D721Med (cell line): ENCODE results near the gene STXBP5.

Experiments used
- DNase-seq: peaks from one replicate; pipeline ENCODE4 v3.0.0; 2011; ENCODE audit warnings: low spot score; ENCODE audit not compliant: insufficient read length
- FAIRE-seq: peaks from 2 replicates; lab custom pipeline; 2011; peaks lifted over from hg19 to GRCh38; lab: Jason Lieb, UNC
- TF ChIP-seq, protein P1 (sequence below): IDR thresholded peaks from 2 replicates; pipeline ENCODE4 v1.5.1; 2012; ENCODE audit warnings: mild to moderate bottlenecking, control low read depth; ENCODE audit not compliant: insufficient read depth; ENCODE audit errors: missing control alignments

Gene STXBP5

GRCh38 chr6:147267658-147268057, 63.4 kb downstream of the STXBP5 start:
- TF ChIP-seq, protein P1, sequence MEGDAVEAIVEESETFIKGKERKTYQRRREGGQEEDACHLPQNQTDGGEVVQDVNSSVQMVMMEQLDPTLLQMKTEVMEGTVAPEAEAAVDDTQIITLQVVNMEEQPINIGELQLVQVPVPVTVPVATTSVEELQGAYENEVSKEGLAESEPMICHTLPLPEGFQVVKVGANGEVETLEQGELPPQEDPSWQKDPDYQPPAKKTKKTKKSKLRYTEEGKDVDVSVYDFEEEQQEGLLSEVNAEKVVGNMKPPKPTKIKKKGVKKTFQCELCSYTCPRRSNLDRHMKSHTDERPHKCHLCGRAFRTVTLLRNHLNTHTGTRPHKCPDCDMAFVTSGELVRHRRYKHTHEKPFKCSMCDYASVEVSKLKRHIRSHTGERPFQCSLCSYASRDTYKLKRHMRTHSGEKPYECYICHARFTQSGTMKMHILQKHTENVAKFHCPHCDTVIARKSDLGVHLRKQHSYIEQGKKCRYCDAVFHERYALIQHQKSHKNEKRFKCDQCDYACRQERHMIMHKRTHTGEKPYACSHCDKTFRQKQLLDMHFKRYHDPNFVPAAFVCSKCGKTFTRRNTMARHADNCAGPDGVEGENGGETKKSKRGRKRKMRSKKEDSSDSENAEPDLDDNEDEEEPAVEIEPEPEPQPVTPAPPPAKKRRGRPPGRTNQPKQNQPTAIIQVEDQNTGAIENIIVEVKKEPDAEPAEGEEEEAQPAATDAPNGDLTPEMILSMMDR: no peak
- no peak for DNase-seq
- no peak for FAIRE-seq

GRCh38 chr6:147268254-147268653, 64.0 kb downstream of the STXBP5 start:
- DNase-seq (no peak), FAIRE-seq (no peak)
- TF ChIP-seq, protein P1: no peak

DNA sequence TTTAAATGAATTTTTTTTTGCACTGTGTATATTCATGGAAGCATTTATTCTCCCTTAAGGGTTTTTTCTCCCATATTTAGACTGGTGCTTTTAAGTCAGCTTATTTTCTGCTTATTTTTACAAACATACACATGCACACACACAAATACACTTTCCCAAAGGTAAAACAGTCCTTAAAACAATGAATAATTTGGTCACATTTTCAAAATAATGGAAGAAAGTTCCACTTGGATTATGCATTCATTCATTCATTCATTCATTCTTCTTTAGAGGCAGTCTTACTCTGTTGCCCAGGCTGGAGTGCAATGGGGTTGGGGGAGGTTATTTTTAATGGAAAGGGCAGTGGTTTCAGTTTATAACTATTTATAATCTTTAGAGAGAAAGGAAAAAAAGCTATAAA, 69.8 kb downstream of the STXBP5 start:
- DNase-seq (no peak), FAIRE-seq (no peak)
- TF ChIP-seq, protein P1: no peak

DNA sequence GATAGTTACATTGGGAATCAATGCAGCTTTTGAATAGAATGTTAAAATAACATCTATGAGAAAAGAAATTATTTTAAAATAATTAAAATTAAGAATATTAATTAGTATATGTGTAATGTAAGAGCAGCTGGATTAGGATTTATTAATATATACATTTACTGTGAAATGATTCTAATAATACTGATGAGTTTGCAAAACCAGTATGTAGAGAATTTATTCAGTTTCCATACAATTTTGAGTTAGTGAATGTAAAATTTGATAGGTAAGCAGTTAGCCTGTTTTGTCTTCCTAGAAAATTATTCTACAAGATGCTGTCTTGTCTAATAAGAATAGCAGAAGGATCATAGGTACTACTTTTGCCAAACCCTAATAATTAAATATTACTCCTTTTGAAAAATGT, 70.6 kb downstream of the STXBP5 start:
- TF ChIP-seq, protein P1: no peak
- DNase-seq (no peak), FAIRE-seq (no peak)

GRCh38 chr6:147278891-147279290, 74.7 kb downstream of the STXBP5 start:
- TF ChIP-seq, protein P1: no peak
- FAIRE-seq: no peak
- no peak for DNase-seq

- TF ChIP-seq, protein P1: no peak
- DNase-seq: no peak
- no peak for FAIRE-seq
These were observed 75.2 kb downstream of the STXBP5 start for GRCh38 chr6:147279427-147279826.

DNA sequence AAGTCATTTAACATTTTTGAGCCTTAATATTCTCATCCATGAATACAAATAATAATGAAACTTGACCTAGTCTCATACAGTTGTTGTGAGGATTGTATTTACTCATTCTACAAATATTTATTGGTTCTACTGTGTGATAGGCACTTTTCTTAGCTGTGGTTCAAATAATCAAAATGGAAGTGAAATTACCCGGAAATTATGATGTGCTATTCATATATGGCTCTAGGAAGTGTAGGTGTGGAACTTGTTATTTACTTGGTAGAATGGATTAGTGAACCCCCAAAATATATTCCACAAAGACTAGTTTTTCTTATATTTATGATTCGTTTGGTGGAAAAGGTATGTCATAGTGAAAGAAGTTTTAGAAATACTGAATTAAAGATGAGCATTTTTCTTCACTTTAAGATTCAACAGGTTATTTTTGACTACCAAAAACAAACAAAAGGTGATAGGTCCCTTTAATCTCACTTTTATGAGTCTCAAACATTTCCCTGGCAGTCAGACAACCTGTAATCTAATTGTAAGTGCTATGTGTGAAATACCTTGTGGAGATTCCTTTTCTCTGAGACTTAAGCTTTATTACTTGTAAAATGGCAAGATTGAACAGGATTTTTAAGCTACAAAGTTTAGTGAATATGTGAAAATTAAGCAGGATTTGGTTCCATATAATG, 77.8 kb downstream of the STXBP5 start:
- DNase-seq: no peak
- TF ChIP-seq, protein P1: no peak
- no peak for FAIRE-seq
